Brain microvascular endothelial cell (primary cell): ENCODE results near the gene CALML3.

Experiments used
- DNase-seq: peaks from one replicate; pipeline ENCODE4 v3.0.0-alpha.2; 2020
- H3K27ac ChIP-seq: fragments of 250-450 bp; sonication (Bioruptor Pico); 2 replicates; pipeline ENCODE4 v1.5.1; 2020; ENCODE audit warnings: mild to moderate bottlenecking, moderate library complexity
- H3K27me3 ChIP-seq: fragments of 250-450 bp; sonication (Bioruptor Pico); replicated peaks from 2 replicates; pipeline ENCODE4 v1.5.1; 2020; ENCODE audit warnings: mild to moderate bottlenecking
- H3K36me3 ChIP-seq: fragments of 250-450 bp; sonication (Bioruptor Pico); replicated peaks from 2 replicates; pipeline ENCODE4 v1.5.1; 2020; ENCODE audit warnings: mild to moderate bottlenecking
- H3K4me3 ChIP-seq: 2 replicates; pipeline ENCODE4 v1.5.1; 2011; ENCODE audit warnings: low read depth, mild to moderate bottlenecking, control low read depth, low read length, moderate library complexity
- CTCF ChIP-seq: IDR thresholded peaks from 2 replicates; pipeline ENCODE4 v1.5.1; 2011; ENCODE audit warnings: low read depth, mild to moderate bottlenecking, moderate library complexity, low read length, control low read depth, inconsistent platforms; ENCODE audit errors: missing control alignments
- in situ Hi-C: cut with HindIII; loops from 2 replicates; pipeline ENCODE4 v1.10.0; 2017; ENCODE audit warnings: low sequenced_read_pairs, low pct_ligation_motif_present

CALML3 gene

GRCh38 chr10:5493691-5494090 lies 31.1 kb upstream of the CALML3 start:
- no peaks in the 10 kb centered on the region for H3K27me3 ChIP-seq
- no peak for TF ChIP-seq CTCF
- in situ Hi-C loops: no loop called here

GRCh38 chr10:5494611-5495010 lies 30.1 kb upstream of the CALML3 start:
- no peaks in the 10 kb centered on the region for H3K27me3 ChIP-seq
- no peak overlapping the region for H3K4me3 ChIP-seq
- no peaks in the 10 kb centered on the region for H3K36me3 ChIP-seq
- DNase-seq: no peak
- H3K27ac ChIP-seq: no peak overlapping the region
- no peak for TF ChIP-seq CTCF
- in situ Hi-C loops: no loop called here

More at GRCh38 chr10:5493691-5494090, 31.1 kb upstream of the CALML3 start:
- DNase-seq: no peak
- H3K36me3 ChIP-seq: no peaks in the 10 kb centered on the region
- no peak overlapping the region for H3K27ac ChIP-seq
- no peak overlapping the region for H3K4me3 ChIP-seq

GRCh38 chr10:5496261-5497250 lies 28.2 kb upstream of the CALML3 start:
- Histone ChIP-seq H3K27me3 (no peaks in the 10 kb centered on the region), H3K4me3 (no peak overlapping the region), H3K27ac (no peak overlapping the region), H3K36me3 (no peaks in the 10 kb centered on the region)
- DNase-seq: no peak
- in situ Hi-C loops: no loop called here
- no peak for TF ChIP-seq CTCF

GRCh38 chr10:5497289-5497688 lies 27.5 kb upstream of the CALML3 start:
- Histone ChIP-seq H3K27me3 (no peaks in the 10 kb centered on the region), H3K4me3 (no peak overlapping the region), H3K27ac (no peak overlapping the region), H3K36me3 (no peaks in the 10 kb centered on the region)
- TF ChIP-seq CTCF: no peak
- in situ Hi-C loops: no loop called here
- DNase-seq: no peak

- H3K27me3 ChIP-seq: no peaks in the 10 kb centered on the region
- TF ChIP-seq CTCF: no peak
- H3K27ac ChIP-seq: no peak overlapping the region
- in situ Hi-C loops: no loop called here
- no peaks in the 10 kb centered on the region for H3K36me3 ChIP-seq
- H3K4me3 ChIP-seq: no peak overlapping the region
- no peak for DNase-seq
Measured at GRCh38 chr10:5497948-5498730, 26.6 kb upstream of the CALML3 start.
